GM23338 (cell line): ENCODE results near the gene GRIN2C. TPM values are rescaled to one million over a fixed set of nuclear protein-coding genes. Genes with fewer than 3 reads are reported as not detected.

Experiments used
- ATAC-seq: fragments of 200-7000 bp; cut with Tn5 transposase; 3 replicates; pipeline ENCODE4 v1.9.1; 2020
- DNase-seq: peaks from one replicate; pipeline ENCODE4 v3.0.0-alpha.2; 2015; ENCODE audit warnings: low spot score
- H2AFZ ChIP-seq: fragments of 200-600 bp; sonication (generic); 2 replicates; pipeline ENCODE4 v1.8.0; 2016; ENCODE audit warnings: antibody characterized with exemption, mild to moderate bottlenecking, moderate library complexity
- H3F3A ChIP-seq: fragments of 200-600 bp; sonication (generic); replicated peaks from 2 replicates; pipeline ENCODE4 v1.8.0; 2017; ENCODE audit warnings: antibody characterized with exemption, mixed run types, low read depth
- H3K27ac ChIP-seq: fragments of 200-600 bp; sonication (generic); 2 replicates; pipeline ENCODE4 v1.6.1; 2016; ENCODE audit warnings: low read depth
- H3K27me3 ChIP-seq: fragments of 200-600 bp; sonication (generic); 2 replicates; pipeline ENCODE4 v1.8.0; 2016; ENCODE audit warnings: mild to moderate bottlenecking, mixed run types, moderate library complexity; ENCODE audit not compliant: insufficient read depth
- H3K36me3 ChIP-seq: fragments of 200-600 bp; sonication (generic); 2 replicates; pipeline ENCODE4 v1.8.0; 2016; ENCODE audit warnings: mild to moderate bottlenecking; ENCODE audit not compliant: insufficient read depth
- H3K4me1 ChIP-seq: fragments of 200-600 bp; sonication (generic); 2 replicates; pipeline ENCODE4 v1.8.0; 2016; ENCODE audit warnings: mild to moderate bottlenecking, moderate library complexity; ENCODE audit not compliant: insufficient read depth
- H3K4me2 ChIP-seq: fragments of 200-600 bp; sonication (generic); 2 replicates; pipeline ENCODE4 v1.7.1; 2017; ENCODE audit warnings: mixed run types
- H3K4me3 ChIP-seq: fragments of 200-600 bp; sonication (generic); 2 replicates; pipeline ENCODE4 v1.6.1; 2016; ENCODE audit warnings: mixed run types
- H3K79me2 ChIP-seq: fragments of 200-600 bp; sonication (generic); replicated peaks from 2 replicates; pipeline ENCODE4 v1.8.0; 2017; ENCODE audit warnings: mild to moderate bottlenecking; ENCODE audit not compliant: insufficient read depth
- H3K9me2 ChIP-seq: fragments of 200-600 bp; sonication (generic); 2 replicates; pipeline ENCODE4 v1.8.0; 2017; ENCODE audit not compliant: insufficient read depth
- H4K20me1 ChIP-seq: fragments of 200-600 bp; sonication (generic); replicated peaks from 2 replicates; pipeline ENCODE4 v1.8.0; 2017; ENCODE audit warnings: mild to moderate bottlenecking; ENCODE audit not compliant: insufficient read depth
- H3K27ac Mint-ChIP-seq: 2 replicates; pipeline ENCODE4 v1.8.0; 2020; ENCODE audit warnings: inconsistent platforms, mild to moderate bottlenecking, moderate library complexity, mixed read lengths
- H3K27me3 Mint-ChIP-seq: 3 replicates; pipeline ENCODE4 v1.8.0; 2022; ENCODE audit warnings: low read depth, mild to moderate bottlenecking, moderate library complexity, mixed read lengths, inconsistent platforms; ENCODE audit not compliant: insufficient read depth, poor library complexity
- H3K36me3 Mint-ChIP-seq: 3 replicates; pipeline ENCODE4 v1.8.0; 2021; ENCODE audit warnings: low read depth, mild to moderate bottlenecking, inconsistent platforms, moderate library complexity, mixed read lengths
- H3K4me1 Mint-ChIP-seq: 3 replicates; pipeline ENCODE4 v1.8.0; 2020; ENCODE audit warnings: mild to moderate bottlenecking, inconsistent platforms, mixed read lengths
- H3K4me3 Mint-ChIP-seq: 3 replicates; pipeline ENCODE4 v1.8.0; 2021; ENCODE audit warnings: moderate library complexity, mild to moderate bottlenecking, inconsistent platforms, mixed read lengths
- H3K9me3 Mint-ChIP-seq: 3 replicates; pipeline ENCODE4 v1.8.0; 2020; ENCODE audit warnings: moderate library complexity, mild to moderate bottlenecking, inconsistent platforms, mixed read lengths
- CREB1 ChIP-seq: fragments of 250-450 bp; sonication (Bioruptor Pico); IDR thresholded peaks from 2 replicates; pipeline ENCODE4 v1.5.0; 2020; ENCODE audit warnings: low read depth, mild to moderate bottlenecking, moderate library complexity
- EZH2 ChIP-seq: fragments of 200-600 bp; sonication (generic); IDR thresholded peaks from one replicate; pipeline ENCODE4 v1.8.0; 2017; ENCODE audit warnings: antibody characterized with exemption, mild to moderate bottlenecking, low read depth; ENCODE audit not compliant: unreplicated experiment
- EZH2phosphoT487 ChIP-seq: fragments of 200-600 bp; sonication (generic); IDR thresholded peaks from one replicate; pipeline ENCODE4 v1.8.1; 2018; ENCODE audit warnings: antibody characterized with exemption; ENCODE audit not compliant: unreplicated experiment
- JUNB ChIP-seq: IDR thresholded peaks from one replicate; pipeline ENCODE4 v1.6.1; 2016; ENCODE audit warnings: antibody characterized with exemption; ENCODE audit not compliant: unreplicated experiment
- NANOG ChIP-seq: IDR thresholded peaks from 2 replicates; pipeline ENCODE4 v1.6.1; 2016; ENCODE audit warnings: antibody characterized with exemption, borderline replicate concordance
- POLR2AphosphoS5 ChIP-seq: IDR thresholded peaks from 2 replicates; pipeline ENCODE4 v1.6.1; 2016; ENCODE audit warnings: antibody characterized with exemption, low read depth
- STAT1 ChIP-seq: IDR thresholded peaks from one replicate; pipeline ENCODE4 v1.6.1; 2016; ENCODE audit warnings: antibody characterized with exemption; ENCODE audit not compliant: unreplicated experiment
- ZNF114 ChIP-seq: fragments of 250-450 bp; sonication (Bioruptor Pico); IDR thresholded peaks from 2 replicates; pipeline ENCODE4 v1.5.0; 2020; ENCODE audit warnings: mild to moderate bottlenecking, moderate library complexity
- ZNF331 ChIP-seq: fragments of 250-450 bp; sonication (Bioruptor Pico); IDR thresholded peaks from 2 replicates; pipeline ENCODE4 v1.5.0; 2020; ENCODE audit warnings: low read depth, mild to moderate bottlenecking, moderate library complexity
- ZNF462 ChIP-seq: fragments of 250-450 bp; sonication (Bioruptor Pico); IDR thresholded peaks from 2 replicates; pipeline ENCODE4 v1.5.0; 2020; ENCODE audit warnings: mild to moderate bottlenecking, moderate library complexity
- polyA plus RNA-seq: library from polyadenylated mRNA; unstranded; fragments of >200 nt; fragmentation: Nextera tagmentation; extraction: Ambion mirVana; gene quantifications from 2 replicates; pipeline ENCODE4 v1.2.1, GENCODE V29; 2016
- total RNA-seq: library from RNA; depleted of rRNA; stranded (reverse); fragments of >200 nt; shearing (Covaris generic); gene quantifications from 2 replicates; pipeline ENCODE4 v1.2.3, GENCODE V29; 2014
- TF ChIP-seq, protein P1 (sequence below): IDR thresholded peaks from one replicate; pipeline ENCODE4 v1.6.1; 2018; ENCODE audit warnings: antibody characterized with exemption; ENCODE audit not compliant: unreplicated experiment
- TF ChIP-seq, protein P2 (sequence below): IDR thresholded peaks from 2 replicates; pipeline ENCODE4 v1.6.1; 2016; ENCODE audit warnings: antibody characterized with exemption
- TF ChIP-seq, protein P3 (sequence below), 2 experiments: fragments of 200-600 bp in 1 of 2; sonication (generic) in 1 of 2; conservative IDR thresholded peaks; 2 replicates each; pipeline versions ENCODE4 v1.5.1 to v1.6.1; 2016 to 2017; ENCODE audit warnings: antibody characterized with exemption in 2 of 2, low read depth in 2 of 2, mild to moderate bottlenecking in 2 of 2, moderate library complexity in 1 of 2

GRIN2C gene
- total and polyA plus RNA-seq, 2 experiments from 2014 or later: 0.10 to 0.19 TPM

- H3K36me3 ChIP-seq: no peaks in the 10 kb centered on the region
- ATAC-seq: no peak
- H3K27me3 ChIP-seq: peaks cover 7% of the 10 kb centered on the region
- Mint-ChIP-seq H3K27me3 (peaks cover 14% of the 10 kb centered on the region), H3K27ac (no peak overlapping the region), H3K36me3 (no peaks in the 10 kb centered on the region; the same call in 2 of the 3 replicates), H3K9me3 (no peaks in the 10 kb centered on the region), H3K4me3 (no peak overlapping the region), H3K4me1 (peaks cover 28% of the 10 kb centered on the region)
- peaks cover 6% of the 10 kb centered on the region; the same call in 1 of the 2 replicates for H3K4me1 ChIP-seq
- no peak overlapping the region for H2AFZ ChIP-seq
- no peaks in the 10 kb centered on the region for H3K79me2 ChIP-seq
- no peaks in the 10 kb centered on the region for H3K9me2 ChIP-seq
- no peaks in the 10 kb centered on the region for H3F3A ChIP-seq
- no peak for DNase-seq
- no peak for TF ChIP-seq ZNF462 (CRISPR knock-in tag)
- TF ChIP-seq, protein P1, sequence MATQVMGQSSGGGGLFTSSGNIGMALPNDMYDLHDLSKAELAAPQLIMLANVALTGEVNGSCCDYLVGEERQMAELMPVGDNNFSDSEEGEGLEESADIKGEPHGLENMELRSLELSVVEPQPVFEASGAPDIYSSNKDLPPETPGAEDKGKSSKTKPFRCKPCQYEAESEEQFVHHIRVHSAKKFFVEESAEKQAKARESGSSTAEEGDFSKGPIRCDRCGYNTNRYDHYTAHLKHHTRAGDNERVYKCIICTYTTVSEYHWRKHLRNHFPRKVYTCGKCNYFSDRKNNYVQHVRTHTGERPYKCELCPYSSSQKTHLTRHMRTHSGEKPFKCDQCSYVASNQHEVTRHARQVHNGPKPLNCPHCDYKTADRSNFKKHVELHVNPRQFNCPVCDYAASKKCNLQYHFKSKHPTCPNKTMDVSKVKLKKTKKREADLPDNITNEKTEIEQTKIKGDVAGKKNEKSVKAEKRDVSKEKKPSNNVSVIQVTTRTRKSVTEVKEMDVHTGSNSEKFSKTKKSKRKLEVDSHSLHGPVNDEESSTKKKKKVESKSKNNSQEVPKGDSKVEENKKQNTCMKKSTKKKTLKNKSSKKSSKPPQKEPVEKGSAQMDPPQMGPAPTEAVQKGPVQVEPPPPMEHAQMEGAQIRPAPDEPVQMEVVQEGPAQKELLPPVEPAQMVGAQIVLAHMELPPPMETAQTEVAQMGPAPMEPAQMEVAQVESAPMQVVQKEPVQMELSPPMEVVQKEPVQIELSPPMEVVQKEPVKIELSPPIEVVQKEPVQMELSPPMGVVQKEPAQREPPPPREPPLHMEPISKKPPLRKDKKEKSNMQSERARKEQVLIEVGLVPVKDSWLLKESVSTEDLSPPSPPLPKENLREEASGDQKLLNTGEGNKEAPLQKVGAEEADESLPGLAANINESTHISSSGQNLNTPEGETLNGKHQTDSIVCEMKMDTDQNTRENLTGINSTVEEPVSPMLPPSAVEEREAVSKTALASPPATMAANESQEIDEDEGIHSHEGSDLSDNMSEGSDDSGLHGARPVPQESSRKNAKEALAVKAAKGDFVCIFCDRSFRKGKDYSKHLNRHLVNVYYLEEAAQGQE: no peak
- TF ChIP-seq EZH2: no peak
- no peak for TF ChIP-seq JUNB
- TF ChIP-seq CREB1: no peak
- TF ChIP-seq NANOG: no peak
- no peak for TF ChIP-seq ZNF114
- no peak for TF ChIP-seq POLR2AphosphoS5
- TF ChIP-seq ZNF331 (CRISPR knock-in tag): no peak
- TF ChIP-seq, protein P2, sequence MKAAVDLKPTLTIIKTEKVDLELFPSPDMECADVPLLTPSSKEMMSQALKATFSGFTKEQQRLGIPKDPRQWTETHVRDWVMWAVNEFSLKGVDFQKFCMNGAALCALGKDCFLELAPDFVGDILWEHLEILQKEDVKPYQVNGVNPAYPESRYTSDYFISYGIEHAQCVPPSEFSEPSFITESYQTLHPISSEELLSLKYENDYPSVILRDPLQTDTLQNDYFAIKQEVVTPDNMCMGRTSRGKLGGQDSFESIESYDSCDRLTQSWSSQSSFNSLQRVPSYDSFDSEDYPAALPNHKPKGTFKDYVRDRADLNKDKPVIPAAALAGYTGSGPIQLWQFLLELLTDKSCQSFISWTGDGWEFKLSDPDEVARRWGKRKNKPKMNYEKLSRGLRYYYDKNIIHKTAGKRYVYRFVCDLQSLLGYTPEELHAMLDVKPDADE: no peak
- no peak for TF ChIP-seq STAT1
- TF ChIP-seq EZH2phosphoT487: no peak
- TF ChIP-seq, protein P3, sequence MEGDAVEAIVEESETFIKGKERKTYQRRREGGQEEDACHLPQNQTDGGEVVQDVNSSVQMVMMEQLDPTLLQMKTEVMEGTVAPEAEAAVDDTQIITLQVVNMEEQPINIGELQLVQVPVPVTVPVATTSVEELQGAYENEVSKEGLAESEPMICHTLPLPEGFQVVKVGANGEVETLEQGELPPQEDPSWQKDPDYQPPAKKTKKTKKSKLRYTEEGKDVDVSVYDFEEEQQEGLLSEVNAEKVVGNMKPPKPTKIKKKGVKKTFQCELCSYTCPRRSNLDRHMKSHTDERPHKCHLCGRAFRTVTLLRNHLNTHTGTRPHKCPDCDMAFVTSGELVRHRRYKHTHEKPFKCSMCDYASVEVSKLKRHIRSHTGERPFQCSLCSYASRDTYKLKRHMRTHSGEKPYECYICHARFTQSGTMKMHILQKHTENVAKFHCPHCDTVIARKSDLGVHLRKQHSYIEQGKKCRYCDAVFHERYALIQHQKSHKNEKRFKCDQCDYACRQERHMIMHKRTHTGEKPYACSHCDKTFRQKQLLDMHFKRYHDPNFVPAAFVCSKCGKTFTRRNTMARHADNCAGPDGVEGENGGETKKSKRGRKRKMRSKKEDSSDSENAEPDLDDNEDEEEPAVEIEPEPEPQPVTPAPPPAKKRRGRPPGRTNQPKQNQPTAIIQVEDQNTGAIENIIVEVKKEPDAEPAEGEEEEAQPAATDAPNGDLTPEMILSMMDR (conservative IDR thresholded peaks at IDR 0.05; ENCODE audit: low read depth in 2 of 2): no peak
- H3K4me3 ChIP-seq: no peak overlapping the region
- H4K20me1 ChIP-seq: no peaks in the 10 kb centered on the region; the same call in 1 of the 2 replicates
- H3K4me2 ChIP-seq: no peak overlapping the region
- H3K27ac ChIP-seq: no peak overlapping the region
Observed at GRCh38 chr17:74836191-74836590, 23.5 kb downstream of the GRIN2C start.
